ENCODE results near the gene ZNF598. TPM values are rescaled to one million over a fixed set of nuclear protein-coding genes. Genes with fewer than 3 reads are reported as not detected.

Gene ZNF598
- total and polyA plus RNA-seq, 10 of the 15 experiments (the other 5 are each of a cell fraction or from before 2014, with no cell fraction given), result 0.08 to 74.0 (median 14.4) TPM

- ATAC-seq, result no peak
- Histone ChIP-seq H3K4me1 (ENCODE audit: control insufficient read depth, insufficient read depth, low read length) (peaks cover 18% of the 10 kb centered on the region), H3K4me2 (ENCODE audit: control insufficient read depth, insufficient read depth) (no peak overlapping the region), H3K36me3 (ENCODE audit: control insufficient read depth in 2 of 2, insufficient read depth in 2 of 2, low read length in 1 of 2) (peaks cover 0 to 28% of the 10 kb centered on the region in 2 experiments; a peak in 3 of 4 replicates), H3K27ac (ENCODE audit: control insufficient read depth, insufficient read depth) (no peak overlapping the region), H4K20me1 (ENCODE audit: control insufficient read depth, insufficient read depth) (no peaks in the 10 kb centered on the region), H3K4me3 (no peak overlapping the region), H2AFZ (ENCODE audit: control insufficient read depth, low read depth, low read length) (no peak overlapping the region), H3K27me3 (replicated peaks in 1 of 2; ENCODE audit: control insufficient read depth in 2 of 2, insufficient read depth in 2 of 2, low read length in 1 of 2) (0 out of 4 replicates have a peak, but pooled peaks cover 0 to 5% of the 10 kb centered on the region in 2 experiments), H3K79me2 (ENCODE audit: control insufficient read depth, insufficient read depth, low read length) (no peaks in the 10 kb centered on the region; the same call in none of the 2 replicates), H3K9me3 (replicated peaks; ENCODE audit: control insufficient read depth, insufficient read depth, low read length) (no peaks in the 10 kb centered on the region), H3K9ac (ENCODE audit: control insufficient read depth, insufficient read depth, low read length) (no peak overlapping the region)
- in situ Hi-C loops (cut with MboI), result no loop called here
- BruUV-seq (replicated peaks), result no TSS peak
- ChIA-PET POLR2A (interaction anchor here (2.1 to 3.0 kb wide), 3 partner anchors 11 to 24 kb away, joined by 5 to 25 read pairs (median 18); partner anchors contain the start of gene RPS2), CTCF (interaction anchor here (1.6 to 1.7 kb wide), 2 partner anchors 24 to 160 kb away, joined by 5 to 6 read pairs; no protein-coding TSS in a partner anchor), RAD21 (ENCODE audit: unreplicated experiment) (interaction anchor here (1.1 to 2.6 kb wide), 3 partner anchors 8 to 161 kb away, joined by 4 to 12 read pairs (median 6); partner anchors contain the start of gene TBL3), SMC1A (ENCODE audit: uncharacterized antibody, unreplicated experiment) (interaction anchor here (1.6 kb wide), 1 partner anchor 28 kb away, joined by 5 read pairs; no protein-coding TSS in a partner anchor)
- intact Hi-C loops (cut with micrococcal nuclease; ENCODE audit: unreplicated experiment), result no loop called here
- no peak for DNase-seq (ENCODE audit: low read depth, low spot score)
- TF ChIP-seq DPF2 (IDR thresholded peaks at IDR 0.05) (no peak), RELA (IDR thresholded peaks at IDR 0.05; ENCODE audit: borderline replicate concordance, partially characterized antibody) (no peak), E4F1 (IDR thresholded peaks at IDR 0.05; ENCODE audit: borderline replicate concordance, partially characterized antibody) (no peak), CUX1 (IDR thresholded peaks at IDR 0.05; ENCODE audit: insufficient replicate concordance, low read depth, low read length) (no peak), POLR2A (IDR thresholded peaks at IDR 0.05; ENCODE audit: low read depth, low read length) (peak; percentile 2; the same call in 1 of the 2 replicates), RAD51 (IDR thresholded peaks at IDR 0.05) (no peak), SUZ12 (IDR thresholded peaks at IDR 0.05; ENCODE audit: unreplicated experiment) (no peak), MEF2B (IDR thresholded peaks at IDR 0.05; ENCODE audit: partially characterized antibody, poor library complexity, severe bottlenecking) (no peak), ZNF274 (IDR thresholded peaks at IDR 0.05; ENCODE audit: insufficient read depth, insufficient read length) (no peak), PAX5 (IDR thresholded peaks at IDR 0.05; ENCODE audit: borderline replicate concordance, low read depth, low read length) (no peak), YY1 (IDR thresholded peaks at IDR 0.05; ENCODE audit: low read depth, low read length) (no peak), NFYB (IDR thresholded peaks at IDR 0.05; ENCODE audit: insufficient read depth, low read depth, low read length) (no peak), BHLHE40 (IDR thresholded peaks at IDR 0.05; ENCODE audit: borderline replicate concordance in 1 of 2, low read depth in 2 of 2, low read length in 1 of 2) (0 out of 4 replicates have a peak, but pooled peaks of 1 of the 2 experiments have one; percentile 16), HCFC1 (IDR thresholded peaks at IDR 0.05; ENCODE audit: low read length) (no peak), CBFB (IDR thresholded peaks at IDR 0.05; ENCODE audit: low read depth) (no peak)
- 22% methylated on average over 52 of the region's 53 CpGs for WGBS (ENCODE audit: insufficient coverage, insufficient replicate concordance, low lambda C conversion rate, missing lambda C conversion rate)
- no peak for FAIRE-seq
Measured at GRCh38 chr16:1980030-1980769, 29.4 kb downstream of the ZNF598 start.
